ENCODE data around the gene CTNND2.

CTNND2 gene

DNA sequence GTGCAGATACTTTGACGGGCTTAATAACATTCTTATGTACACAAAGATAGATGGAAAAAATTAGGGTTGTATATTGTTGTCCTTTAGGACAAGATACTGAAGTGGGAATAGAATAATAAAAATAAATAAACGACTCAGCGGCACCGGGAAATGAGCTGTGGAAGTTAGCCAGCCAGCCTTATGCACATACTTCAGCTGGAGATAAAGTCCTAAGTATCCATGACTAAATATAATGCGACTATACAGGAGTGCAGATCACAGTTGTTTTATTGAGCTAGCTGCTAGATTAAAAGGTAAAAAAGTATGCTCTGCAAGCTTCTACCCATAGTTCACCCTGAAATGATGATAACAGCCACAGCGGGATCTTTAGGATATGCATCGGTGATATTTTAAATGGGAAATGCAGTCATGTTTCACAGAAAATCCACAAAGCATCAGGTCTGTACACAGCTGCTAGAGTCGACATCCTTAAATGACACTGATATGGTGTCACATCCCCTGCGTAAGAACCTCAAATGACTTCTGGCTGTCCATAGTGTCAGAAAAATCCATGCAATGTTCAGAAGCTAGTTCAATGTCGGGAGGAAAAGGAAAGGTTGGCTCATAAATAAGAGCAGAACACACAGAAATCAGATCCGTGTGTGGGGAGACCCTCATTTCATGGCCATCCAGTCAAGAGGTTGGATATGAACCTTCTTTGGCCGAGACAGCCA is 750.4 kb downstream of the CTNND2 start:
- TF ChIP-seq, protein P1, sequence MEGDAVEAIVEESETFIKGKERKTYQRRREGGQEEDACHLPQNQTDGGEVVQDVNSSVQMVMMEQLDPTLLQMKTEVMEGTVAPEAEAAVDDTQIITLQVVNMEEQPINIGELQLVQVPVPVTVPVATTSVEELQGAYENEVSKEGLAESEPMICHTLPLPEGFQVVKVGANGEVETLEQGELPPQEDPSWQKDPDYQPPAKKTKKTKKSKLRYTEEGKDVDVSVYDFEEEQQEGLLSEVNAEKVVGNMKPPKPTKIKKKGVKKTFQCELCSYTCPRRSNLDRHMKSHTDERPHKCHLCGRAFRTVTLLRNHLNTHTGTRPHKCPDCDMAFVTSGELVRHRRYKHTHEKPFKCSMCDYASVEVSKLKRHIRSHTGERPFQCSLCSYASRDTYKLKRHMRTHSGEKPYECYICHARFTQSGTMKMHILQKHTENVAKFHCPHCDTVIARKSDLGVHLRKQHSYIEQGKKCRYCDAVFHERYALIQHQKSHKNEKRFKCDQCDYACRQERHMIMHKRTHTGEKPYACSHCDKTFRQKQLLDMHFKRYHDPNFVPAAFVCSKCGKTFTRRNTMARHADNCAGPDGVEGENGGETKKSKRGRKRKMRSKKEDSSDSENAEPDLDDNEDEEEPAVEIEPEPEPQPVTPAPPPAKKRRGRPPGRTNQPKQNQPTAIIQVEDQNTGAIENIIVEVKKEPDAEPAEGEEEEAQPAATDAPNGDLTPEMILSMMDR (conservative IDR thresholded peaks at IDR 0.05; ENCODE audit: low read depth, low read length) = no peak
- H3K4me3 ChIP-seq (ENCODE audit: low read depth, low read length) = no peak overlapping the region
- DNase-seq (ENCODE audit: low read depth) = no peak

DNA sequence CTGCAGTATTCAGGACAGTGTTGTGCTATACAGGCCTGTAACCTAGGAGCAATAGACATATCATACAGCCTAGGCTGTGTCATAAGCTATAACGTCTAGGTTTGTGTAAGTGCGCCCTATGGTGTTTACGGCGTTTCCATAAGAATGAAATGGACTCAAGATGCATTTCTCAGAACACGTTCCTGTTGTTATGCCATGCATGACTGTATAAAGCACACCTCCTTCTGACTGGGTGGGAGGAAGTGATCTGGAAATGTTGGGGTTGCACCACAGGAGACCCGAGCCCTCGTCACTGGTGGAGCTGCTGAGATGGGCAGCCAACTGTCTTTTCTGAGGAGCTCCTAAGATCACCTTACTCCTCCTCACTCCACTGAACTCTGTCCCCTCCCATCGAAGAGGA is 751.9 kb downstream of the CTNND2 start:
- TF ChIP-seq, protein P1 (conservative IDR thresholded peaks at IDR 0.05; ENCODE audit: low read depth, low read length) = no peak
- no peak overlapping the region for H3K4me3 ChIP-seq (ENCODE audit: low read depth, low read length)
- DNase-seq (ENCODE audit: low read depth) = no peak

DNA sequence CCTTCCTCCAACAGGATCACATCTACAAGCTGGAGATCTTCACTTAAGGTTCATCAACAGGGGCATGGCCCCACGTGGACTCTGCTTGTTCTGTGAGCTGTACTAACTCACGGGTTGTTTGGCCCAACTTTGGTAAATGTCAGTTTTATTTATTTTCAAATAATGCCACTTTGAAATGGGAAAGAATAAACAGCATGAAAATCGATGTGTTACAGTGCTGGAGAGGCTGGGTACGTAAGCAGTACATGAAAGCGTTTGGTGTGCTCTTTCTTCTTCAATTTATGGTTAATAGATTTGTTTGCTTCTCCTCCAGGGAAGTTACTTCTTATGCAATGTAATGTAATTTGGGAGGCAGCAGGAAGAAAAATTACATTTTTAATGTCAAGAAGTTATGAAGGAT is 753.3 kb downstream of the CTNND2 start:
- DNase-seq (ENCODE audit: low read depth) = no peak
- H3K4me3 ChIP-seq (ENCODE audit: low read depth, low read length) = no peak overlapping the region
- TF ChIP-seq, protein P1 (conservative IDR thresholded peaks at IDR 0.05; ENCODE audit: low read depth, low read length) = no peak

DNA sequence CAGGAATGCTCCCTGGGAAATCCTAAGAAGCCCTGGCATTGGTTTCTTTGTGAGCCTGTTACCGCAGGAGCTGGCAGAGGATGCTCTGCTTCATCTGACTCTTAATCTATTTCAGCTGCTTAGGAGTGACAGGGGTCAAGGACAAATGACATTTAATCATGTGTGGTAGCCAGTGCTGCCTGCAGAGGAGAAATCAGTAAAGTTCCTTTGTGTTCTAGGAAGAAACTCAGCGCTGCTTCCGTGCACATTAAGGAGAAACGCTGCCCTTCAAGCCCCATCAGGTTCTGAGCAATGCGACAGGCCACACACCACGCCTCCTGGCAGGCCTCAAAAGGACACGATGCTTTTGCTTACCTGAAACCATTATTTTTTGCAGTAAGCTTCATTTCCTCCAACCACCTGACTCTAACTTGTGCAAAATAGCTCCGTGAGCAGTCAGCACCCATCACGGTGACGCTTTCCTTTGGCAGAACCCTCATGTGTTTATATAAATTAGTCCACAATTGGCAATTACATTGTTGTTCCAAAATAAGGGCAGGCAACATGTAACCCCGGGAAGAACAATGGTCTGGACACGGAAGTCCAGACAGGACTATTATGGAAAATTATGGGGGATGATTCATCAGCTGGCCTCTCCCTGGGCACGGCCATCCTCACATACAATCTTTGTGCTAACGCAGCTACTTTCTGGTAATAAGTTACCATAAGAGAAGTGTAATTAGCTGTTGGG is 755.3 kb downstream of the CTNND2 start:
- DNase-seq (ENCODE audit: low read depth) = no peak
- TF ChIP-seq, protein P1 (conservative IDR thresholded peaks at IDR 0.05; ENCODE audit: low read depth, low read length) = no peak
- no peak overlapping the region for H3K4me3 ChIP-seq (ENCODE audit: low read depth, low read length)

DNA sequence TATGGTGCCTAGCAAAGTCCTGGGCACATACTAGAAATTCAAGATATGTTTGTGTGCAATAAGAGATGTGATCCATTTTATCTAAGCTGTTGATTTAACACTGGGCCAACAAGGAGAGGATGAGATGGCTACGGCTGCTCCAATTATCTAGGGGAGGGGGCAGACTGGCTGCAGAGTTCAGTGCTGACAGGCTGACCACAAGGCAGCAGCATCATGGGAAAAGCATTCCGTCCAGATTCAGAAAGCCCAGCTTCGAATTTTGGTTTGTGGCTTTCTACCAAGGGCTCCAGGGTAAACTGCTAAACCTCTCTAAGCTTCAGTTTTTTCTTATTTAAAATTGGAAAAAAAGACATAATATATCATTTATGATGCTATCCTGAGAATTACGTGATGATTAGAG is 758.1 kb downstream of the CTNND2 start:
- no peak overlapping the region for H3K4me3 ChIP-seq (ENCODE audit: low read depth, low read length)
- TF ChIP-seq, protein P1 (conservative IDR thresholded peaks at IDR 0.05; ENCODE audit: low read depth, low read length) = no peak
- DNase-seq (ENCODE audit: low read depth) = no peak

DNA sequence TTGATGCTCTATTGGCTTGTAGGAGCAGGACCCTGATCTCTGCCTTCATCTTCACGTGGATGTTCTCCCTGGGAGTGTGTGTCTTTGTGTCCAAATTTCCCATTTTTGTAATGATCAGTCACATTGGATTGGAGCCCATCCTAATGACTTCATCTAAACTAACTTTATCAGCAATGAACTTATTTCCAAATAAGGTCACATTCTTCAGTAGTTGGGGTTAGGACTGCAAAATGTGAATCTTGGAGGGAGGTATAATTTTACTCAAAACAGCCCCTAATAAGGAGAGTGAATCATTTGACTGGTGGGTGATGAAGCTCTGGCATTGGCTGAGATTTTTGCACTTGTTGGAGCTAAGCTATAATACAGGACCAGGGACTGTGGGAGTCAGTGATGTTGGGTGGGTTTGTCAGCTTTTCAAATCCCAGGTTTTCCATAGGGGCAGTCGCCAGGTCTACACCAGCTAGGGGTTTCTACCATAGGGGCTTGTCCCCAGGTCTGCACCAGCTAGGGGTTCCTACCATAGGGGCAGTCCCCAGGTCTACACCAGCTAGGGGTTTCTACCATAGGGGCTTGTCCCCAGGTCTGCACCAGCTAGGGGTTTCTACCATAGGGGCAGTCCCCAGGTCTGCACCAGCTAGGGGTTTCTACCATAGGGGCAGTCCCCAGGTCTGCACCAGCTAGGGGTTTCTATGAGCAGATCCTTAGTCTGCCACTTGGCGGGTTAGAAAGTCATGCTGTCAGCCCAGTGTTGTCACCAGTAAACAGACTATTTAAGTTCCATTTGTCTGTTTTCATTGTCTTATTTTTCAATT is 760.6 kb downstream of the CTNND2 start:
- no peak overlapping the region for H3K4me3 ChIP-seq (ENCODE audit: low read depth, low read length)

More for the DNA sequence above, 760.6 kb downstream of the CTNND2 start:
- TF ChIP-seq, protein P1 (conservative IDR thresholded peaks at IDR 0.05; ENCODE audit: low read depth, low read length) = no peak
- DNase-seq (ENCODE audit: low read depth) = no peak
